Activated naive CD8-positive, alpha-beta T cell treated with anti-CD3 and anti-CD28 coated beads, Interleukin-2, amount 50 U/mL, for 16 hours (primary cell): Measurements from ENCODE around the gene PUSL1.

Experiments used
- DNase-seq: peaks from one replicate; pipeline ENCODE4 v3.0.0-alpha.2; 2020; ENCODE audit warnings: low read depth, low spot score

PUSL1 gene

DNA sequence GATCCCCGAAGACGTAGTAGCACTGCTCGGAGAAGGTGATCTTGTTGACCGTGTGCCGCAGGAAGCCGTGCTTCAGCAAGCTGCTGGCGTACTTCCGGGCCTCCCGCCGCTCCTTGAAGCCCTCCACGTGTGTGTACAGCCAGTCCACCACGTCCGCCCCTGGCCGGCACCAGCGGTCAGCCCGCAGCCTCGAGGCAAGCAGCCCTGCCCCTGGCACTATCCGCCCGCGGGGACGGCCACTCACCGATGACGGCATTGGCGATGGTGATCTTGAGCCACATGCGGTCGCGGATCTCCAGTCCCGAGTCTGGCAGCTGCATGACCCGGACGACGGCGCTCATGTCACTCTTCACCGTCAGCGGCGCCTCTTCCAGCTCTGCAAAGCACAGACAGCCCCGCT is 29.9 kb downstream of the PUSL1 start:
- no peak for DNase-seq

DNA sequence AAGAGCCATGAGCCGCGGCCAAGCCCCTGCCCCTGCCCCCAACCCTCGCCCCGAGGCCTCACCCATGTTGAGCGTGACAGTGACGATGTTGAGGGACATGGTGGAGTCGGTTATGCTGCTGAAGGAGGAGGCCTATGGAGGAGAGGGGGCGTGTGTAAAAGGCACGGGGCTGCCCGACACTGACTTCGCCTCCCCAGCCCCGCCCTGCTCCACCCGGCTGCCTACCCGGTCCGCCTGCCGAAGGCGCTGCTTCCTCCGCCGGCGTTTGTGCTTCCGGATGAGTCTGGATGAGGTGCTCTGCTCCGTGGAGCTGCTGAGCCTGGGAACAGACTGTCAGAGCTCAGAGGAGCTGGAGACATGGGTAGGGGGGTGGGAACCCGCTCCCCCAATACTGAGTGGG is 31.8 kb downstream of the PUSL1 start:
- no peak for DNase-seq

DNA sequence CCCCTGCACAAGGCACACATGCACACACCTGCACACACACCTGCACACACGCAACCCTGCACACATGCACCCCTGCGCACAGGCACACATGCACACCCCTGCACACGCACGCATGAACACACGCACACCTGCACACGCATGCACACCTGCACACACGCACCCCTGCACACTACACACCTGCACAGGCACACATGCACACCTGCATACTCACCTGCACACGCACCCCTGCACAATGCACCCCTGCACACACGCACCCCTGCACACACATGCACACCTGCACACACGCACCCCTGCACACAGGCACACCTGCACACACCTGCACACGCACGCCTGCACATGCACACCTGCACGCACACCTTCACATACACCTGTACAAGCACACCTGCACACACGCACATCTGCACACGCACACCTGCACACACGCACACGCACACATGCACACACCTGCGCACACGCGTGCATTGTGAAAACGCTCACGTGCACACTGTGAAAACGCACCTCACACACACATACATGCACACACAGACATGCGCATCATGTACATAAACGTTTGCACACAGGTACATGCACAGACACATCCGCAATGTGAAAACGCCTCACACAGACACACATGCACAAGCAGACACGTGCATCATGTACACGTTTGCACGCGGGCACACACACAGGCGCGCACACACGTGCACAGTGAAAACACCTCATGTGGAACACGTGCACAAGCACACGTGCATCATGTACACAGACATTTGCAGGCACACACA is 32.6 kb downstream of the PUSL1 start:
- DNase-seq = no peak

DNA sequence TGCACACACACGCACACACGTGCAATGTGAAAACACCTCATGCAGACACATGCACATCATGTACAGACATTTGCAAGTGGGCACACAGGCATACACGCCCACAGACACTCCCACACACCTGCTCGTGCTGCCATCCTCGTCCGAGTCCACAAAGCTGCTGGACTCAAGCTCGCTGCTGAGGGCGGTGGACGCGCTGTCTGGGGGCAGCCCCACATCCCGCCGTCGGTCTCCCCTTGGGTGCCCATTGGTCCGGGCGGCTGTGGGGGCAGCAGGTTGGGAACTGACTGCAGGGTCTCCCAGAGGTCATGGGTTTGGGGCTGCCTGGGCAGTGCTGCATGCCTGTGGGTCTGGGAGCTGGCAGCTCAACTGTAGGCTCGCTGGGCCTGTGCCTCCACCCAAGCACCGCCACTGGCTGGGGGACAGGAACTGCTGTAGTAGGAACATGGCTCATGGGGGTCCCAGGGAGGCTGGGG is 33.2 kb downstream of the PUSL1 start:
- DNase-seq = no peak

DNA sequence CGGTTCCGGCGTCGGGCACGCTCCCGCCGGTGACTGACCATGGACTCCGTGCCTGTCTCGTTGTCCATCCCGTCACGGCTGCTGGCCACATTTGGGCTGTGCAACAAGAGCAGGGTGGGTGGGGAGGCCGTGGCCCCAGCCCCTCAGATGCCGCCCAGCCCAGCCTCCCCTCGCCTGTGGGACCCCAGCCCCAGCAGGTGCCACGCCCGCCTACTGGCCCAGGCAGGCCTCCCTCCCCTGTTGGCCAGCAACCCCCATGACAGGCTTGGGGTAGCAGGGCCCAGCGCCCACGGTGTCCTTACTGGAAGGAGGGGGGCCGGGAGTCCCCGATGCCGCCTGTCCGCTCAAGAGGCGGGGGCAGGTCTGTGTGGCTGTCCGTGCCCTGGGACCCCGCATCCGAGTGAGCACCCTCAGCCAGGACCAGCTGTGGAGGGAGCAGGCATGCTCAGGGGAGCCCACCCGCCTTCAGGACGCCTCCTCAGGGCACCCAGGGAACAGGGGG is 33.7 kb downstream of the PUSL1 start:
- DNase-seq = no peak

DNA sequence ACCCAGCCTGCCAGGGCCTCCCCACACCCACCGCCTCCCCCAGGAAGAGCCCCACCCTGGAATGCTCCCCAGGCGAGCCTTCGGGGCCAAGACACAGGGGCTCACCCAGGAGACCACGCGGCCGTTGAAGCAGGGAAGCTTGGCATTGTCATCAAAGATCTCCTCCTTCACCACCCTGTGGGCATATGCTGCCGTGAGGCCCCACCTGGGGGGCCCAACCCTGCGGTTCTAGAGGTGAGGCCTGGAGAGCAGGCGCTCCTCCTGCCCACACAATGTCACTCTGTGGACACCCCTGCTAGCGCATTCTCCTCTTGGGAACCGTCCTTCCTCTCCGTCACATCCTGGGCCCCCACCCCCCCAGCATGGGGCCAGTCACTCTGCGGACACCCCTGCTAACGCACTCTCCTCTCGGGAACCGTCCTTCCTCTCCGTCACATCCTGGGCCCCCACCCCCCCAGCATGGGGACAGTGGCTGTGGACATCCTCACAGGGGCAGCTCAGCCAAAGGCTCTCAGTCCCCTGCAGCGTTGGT is 34.3 kb downstream of the PUSL1 start:
- no peak for DNase-seq

DNA sequence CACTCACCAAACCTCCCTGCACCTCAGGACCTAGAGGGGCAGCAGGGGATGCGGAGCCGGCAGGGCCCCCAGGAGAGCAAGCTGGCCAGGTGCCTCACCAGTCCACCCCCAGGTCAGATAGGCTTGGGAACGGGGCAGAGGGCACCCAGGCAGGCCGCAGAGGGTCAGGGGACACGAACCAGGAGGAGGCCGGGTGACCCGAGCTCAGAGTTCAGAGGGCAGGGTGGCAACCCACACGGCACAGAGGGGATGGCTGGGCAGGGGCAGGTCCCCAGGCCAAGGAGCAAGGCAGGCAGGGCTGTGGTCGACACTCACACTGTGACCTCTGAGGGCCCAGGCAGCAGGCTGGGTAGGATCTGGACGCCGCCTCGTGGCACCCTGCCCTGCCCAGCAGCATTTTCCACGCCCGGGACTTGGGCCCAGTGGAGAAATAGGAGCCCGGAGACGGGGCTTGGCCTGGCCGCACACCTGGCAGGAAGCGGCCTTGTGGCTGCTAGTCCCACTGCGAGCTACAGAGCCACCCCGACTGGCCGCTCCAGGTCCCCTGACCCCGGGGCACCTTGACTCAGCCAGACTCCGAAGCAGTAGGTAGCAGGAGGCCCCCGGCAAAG is 35.5 kb downstream of the PUSL1 start:
- no peak for DNase-seq

DNA sequence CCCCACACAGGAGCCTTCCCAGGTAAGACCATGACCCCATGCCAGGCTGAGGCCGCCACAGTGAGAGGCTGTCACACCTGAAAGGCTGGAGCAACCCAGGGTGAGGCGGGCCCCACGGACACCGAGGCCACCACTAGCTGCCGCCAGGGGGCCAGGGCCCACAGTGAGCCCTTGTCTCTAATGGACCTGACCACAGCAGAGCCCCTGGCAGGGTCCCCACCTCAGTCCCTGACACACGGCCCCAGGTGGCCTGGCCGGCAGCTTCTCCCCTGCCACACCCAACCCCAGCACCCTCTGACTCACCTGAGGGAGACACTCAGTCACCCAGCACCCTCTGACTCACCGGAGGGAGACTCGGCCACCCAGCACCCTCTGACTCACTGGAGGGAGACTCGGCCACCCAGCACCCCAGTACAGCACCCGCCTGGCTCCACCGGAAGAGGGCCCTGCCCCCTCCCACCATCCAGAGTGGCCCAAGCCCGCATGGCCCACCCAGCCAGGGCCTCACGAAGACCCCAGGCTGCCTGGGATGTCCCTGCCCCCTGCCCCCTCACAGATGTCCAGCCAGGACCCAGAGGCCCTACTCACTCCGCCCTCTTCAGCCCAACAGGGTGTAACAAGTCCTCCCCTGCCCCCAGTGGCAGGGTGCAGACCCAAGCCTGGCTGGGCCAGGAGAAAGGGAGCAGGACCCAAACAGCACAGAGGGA is 36.4 kb downstream of the PUSL1 start:
- no peak for DNase-seq

DNA sequence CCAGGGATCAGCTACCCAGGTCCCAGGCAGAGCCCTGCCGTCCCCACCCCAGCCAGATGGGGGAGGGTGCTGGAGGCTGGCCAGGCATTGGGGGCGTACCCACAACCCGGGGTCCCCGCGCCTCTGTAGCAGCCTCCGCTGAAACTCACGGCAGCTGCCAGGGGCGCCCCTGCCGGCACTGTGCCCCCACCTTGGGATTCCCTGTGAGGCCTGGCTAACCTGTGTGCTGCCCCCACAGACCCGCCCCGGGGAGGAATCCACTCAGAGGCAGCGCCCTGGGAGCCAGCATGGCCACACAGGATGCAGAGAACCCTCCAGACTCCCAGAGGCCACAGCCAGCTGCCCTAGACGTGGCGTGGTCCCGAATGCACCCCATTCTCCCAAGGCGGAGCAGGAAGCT is 37.0 kb downstream of the PUSL1 start:
- no peak for DNase-seq

DNA sequence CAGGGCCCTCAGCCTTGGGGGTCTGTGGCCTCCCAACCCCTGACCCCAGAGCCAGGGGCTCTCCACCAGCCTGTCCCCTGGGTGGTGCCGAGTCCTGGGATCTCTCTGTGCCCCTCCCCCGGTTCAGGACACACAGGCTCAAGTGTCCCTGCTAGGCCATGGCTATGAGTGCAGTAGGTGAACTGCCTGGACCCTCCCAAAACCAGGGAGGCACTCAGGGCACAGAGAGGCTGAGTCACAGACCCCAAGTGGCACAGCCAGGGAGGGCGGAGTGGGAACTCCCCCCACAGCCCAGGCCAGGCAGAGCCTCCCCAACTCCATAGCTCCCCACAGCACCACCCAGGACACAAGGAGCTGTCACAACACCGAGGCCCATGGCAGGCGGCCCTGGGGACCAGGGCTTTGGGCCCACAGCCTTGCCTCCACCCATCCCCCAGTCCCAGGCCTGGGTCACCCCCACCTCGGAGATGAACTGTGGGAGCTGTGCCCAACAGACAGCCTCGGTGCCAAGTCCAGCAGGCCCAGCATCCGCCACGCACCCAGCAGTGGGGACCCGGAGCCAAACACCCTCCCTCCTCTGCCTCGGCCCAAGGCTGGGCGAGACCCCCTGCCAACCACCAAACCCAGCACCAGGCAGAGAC is 37.6 kb downstream of the PUSL1 start:
- DNase-seq = no peak

DNA sequence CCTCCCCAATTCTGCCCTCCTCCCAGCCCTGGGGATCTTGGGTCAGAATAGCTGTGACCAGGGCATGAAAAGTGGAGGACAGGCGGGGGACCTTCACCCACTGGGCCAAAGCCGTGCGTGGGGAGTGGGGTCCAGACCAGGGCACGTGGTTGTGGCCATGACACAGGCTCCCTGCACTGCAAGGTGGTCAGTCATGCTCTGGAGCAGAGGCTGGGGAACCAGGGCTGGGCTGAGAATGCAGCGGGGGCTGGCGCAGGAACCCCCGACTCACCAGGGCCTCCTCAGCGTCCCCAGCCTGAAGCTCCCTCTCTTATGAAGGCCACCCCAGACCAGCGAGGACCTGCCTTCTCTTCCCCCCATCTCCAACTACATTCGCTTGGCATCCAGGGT is 38.1 kb downstream of the PUSL1 start:
- no peak for DNase-seq

DNA sequence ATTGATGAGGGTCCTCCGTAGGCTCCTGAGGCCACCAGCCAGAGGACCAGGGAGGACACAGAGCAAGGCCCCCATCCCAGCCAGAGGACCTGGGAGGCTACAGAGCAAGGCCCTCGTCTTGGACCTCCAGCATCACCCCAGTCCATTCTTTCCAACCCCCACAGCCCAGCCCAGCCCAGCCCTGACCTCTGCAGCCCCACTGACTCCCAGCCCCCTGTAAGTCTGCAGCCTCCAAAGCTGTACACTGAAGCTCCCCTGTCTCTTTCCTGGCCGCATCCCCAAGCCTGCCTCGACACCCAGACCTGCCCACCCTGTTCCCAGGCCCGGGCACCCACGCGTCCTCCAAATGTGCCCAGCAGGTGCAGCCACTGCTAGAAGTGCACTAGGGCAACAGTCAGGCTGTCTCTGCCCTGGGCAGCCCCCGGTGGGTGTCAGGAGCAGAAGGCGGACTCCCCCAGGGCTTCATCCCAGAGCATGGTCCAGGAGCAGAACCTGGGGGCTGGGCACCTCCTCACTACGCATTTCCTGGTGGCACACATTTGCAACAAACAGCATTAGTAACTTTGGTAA is 38.7 kb downstream of the PUSL1 start:
- no peak for DNase-seq

DNA sequence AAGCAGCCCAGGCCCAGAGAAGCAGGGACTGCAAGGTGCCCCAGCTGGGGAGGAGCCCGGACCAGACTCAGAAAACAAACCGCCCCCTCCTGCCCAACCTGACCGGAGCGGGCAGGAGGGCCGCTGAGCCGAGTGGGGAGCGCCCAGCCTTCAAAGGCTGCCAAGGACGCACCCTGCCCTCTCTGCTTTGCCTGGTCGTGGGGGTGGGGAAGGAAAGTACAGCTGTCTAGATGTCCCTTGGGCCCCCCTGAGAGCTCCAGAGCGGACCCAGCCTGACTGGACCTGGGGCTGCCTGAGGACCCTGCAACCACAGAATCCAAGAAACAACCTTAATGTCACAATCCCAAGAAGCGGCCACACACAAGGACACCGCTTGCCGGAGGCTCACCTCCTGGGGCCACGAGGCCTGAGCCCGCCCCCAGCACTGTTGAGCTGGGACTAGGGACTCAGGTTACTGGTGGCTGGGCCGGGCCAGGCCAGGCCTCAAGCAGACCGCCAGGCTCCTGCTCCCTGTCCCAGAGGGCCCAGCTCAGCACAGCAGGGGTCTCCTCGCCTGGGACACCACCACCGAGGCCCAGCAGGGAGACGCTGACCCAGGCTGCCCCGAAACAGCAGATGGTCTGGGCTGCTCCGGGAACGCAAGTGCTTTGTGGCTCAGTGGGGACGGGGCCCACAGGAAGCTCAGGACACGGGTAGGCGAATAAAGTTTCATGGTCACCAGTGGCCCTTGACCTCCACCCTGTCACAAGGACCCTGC is 39.4 kb downstream of the PUSL1 start:
- DNase-seq = no peak

DNA sequence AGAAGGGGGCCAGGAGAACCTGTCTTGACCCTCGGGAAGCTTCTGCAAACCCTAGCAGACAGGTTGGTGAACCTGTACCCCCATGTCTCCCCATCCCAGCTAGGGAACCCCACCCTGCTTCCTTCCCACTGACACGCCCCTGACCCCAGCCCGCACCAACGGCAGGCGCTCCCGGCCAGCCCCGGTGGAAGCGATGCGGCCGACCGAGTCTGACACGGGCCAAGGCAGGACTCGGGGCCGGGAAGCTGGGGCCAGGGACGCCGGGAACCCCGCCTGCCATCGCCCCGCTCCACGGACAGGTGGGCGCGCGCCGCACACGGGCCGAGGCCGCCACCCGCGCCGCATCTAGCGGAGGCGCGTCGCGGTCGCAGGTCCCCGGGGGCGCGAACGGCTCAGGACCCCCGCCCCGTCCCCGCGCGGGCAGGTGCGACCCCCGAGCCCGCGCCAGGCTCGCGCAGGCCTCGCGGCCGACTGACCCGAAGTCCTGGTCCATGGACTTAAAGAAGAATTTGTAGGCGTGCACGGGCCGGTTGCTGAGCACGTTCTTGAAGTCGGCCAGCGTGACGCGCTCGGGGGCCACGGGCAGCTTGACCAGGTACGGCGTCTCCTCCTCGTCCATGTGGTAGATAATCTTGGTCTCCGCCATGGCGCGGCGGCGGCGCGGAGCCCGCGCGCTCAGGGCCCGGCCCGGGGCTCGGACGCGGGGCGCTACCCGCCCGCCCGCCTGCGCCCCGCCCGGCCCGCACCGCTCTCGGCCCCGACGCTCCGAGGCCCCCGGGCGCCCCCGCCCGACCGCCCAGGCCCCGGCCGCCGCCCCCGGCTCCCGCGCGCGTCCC is 40.2 kb downstream of the PUSL1 start:
- no peak for DNase-seq

DNA sequence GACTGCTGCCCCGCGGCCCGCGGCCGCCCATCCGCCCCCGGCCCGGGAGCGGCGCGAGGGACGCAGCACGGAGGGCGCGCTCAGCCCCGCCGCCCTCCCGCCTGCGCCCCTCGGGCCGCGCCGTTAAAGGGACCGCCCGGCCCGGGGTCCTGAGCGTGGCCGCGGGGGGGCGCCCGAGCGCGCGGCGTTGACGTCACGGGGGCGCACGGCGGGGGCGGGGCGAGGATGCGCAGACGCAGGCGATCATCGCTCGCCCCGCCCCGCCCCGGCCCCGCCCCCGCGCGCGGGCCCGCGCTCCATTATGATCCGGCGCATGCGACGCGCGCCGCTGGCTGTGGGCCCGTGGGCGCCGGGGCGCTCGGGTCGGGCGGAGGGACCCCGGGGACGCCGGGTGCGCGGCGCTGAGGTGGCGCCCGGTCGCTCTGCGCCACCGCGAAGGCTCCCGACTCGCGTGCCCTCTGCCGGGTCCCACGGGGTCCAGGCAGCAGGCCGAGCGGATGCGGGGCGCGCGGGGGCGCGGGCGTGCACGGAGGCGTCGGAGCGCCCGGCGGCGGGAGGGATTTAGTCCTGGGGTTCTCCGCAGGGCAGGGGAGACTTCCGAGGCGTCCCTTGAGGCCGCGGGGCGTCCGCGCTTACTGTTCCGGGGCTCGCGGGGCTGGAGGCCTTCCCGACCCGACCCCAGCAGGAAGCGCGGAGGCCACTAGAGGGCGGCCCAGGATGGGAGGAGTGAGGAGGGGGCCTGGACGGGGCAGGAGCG is 41.0 kb downstream of the PUSL1 start, which contains the start of gene DVL1:
Gene DVL1, minus strand, starts transcription at position 163 of the 757 bp plus-strand sequence. CDS start 353 bp downstream, outside the sequence.
- DNase-seq = peak; percentile 32

DNA sequence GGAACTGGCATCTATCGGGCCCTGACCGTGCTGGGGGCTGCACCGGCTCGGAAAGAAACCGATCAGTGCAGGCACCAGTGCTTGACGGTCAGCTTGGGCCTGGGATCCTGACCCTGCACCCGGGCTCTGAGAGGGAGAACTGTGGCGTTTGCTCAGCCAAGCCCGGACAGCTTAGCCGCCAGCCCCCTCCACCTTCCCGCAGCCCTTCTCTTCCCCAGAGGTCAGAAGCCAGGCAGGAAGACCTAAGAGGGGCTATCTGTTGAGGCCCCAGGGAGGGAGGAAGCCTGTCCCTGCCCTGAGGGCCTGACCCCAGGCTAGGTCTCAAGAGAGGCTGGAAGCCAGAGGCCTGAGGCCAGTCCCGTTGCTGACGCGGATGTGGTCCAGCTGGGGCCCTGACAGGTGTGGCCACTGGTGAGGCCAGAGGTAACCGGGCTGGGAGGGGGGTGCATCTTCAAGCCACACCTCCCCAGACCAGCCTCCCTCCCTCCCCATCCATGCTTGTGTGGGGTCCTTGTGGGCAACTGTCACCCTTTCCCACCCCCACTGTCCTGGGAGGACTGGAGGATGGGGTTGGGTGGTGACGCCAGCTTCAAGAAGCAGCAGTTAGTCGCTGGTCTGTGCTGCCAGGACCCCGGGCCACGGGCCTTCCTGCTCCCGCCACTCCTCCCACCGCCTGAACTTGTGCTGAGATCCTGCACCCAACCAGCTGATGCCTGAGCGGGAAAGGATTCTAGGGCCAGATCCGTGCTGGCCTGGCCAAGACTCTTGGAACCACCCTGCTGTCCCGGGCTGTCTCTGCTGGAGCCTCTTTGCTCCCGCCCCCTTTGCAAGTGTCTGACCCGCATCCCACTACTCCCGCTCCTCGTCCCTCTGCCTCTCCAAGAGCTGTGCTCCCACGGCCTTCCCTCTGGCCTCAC is 43.4 kb downstream of the PUSL1 start:
- DNase-seq = no peak

DNA sequence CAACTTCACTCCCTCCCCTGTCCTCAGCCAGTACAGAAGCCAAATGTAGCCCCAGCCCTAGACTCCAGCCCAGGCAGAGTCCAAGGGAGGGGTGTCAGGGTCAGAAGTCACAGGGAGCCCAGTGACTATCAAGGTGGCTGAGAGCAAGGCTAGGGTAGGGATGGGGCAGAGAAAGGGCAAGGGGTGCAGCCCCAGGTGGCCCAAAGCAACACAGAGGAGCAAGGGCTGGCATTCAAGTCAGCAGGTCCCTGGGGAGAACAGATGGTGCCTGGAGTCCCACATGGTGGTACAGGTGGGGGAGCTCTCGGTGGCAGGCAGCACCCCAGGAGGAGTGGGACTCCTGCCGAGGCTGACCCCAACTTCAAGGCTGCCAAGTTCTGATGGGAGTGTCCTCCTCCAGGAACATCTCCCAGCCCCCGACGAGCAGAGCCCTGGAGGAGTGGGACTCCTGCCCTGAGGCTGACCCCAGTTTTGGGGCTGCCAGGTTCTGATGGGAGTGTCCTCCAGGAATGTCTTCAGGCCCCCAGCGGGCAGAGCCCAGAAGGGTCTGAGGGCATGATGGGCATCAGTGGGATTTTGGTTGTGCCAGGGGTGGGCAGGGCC is 44.5 kb downstream of the PUSL1 start:
- no peak for DNase-seq
